ENCODE data around the gene GBP1.

GBP1 gene

DNA sequence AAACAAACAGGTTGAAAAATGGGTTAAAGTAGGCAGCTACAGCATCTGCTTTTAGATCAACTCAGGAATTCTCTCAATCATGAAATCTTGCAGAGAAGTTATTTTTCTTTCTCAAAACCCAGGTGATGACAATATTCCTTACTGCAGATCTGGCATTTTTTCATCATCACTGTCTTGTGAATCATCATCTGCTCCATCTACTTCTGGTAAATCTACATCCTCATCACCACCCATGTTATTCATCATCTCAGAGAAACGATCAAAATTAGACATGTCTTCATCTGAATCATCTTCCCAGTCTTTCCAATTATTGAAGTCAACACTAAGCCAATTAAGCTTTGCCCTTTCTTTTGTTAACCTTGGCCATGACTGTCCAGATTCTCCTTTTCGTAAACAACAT lies 39.1 kb upstream of the GBP1 start:
- no peak for DNase-seq (ENCODE audit: low spot score)
- Histone ChIP-seq H3K36me3 (ENCODE audit: low read depth) (no peaks in the 10 kb centered on the region), H3K4me1 (ENCODE audit: insufficient read depth, poor library complexity, severe bottlenecking) (no peaks in the 10 kb centered on the region), H3K9me3 (ENCODE audit: severe bottlenecking) (peaks cover 2% of the 10 kb centered on the region), H3K27me3 (ENCODE audit: insufficient read depth, poor library complexity, severe bottlenecking) (peaks cover 4% of the 10 kb centered on the region), H3K4me3 (ENCODE audit: severe bottlenecking) (no peak overlapping the region), H3K27ac (ENCODE audit: poor library complexity, severe bottlenecking) (no peak overlapping the region)
- no peak for TF ChIP-seq CTCF (IDR thresholded peaks at IDR 0.05; ENCODE audit: poor library complexity, severe bottlenecking)
- ATAC-seq (ENCODE audit: low read depth) = no peak

- TF ChIP-seq CTCF (IDR thresholded peaks at IDR 0.05; ENCODE audit: poor library complexity, severe bottlenecking) = no peak
- Histone ChIP-seq H3K9me3 (ENCODE audit: severe bottlenecking) (peaks cover 2% of the 10 kb centered on the region), H3K27me3 (ENCODE audit: insufficient read depth, poor library complexity, severe bottlenecking) (peaks cover 4% of the 10 kb centered on the region), H3K36me3 (ENCODE audit: low read depth) (no peaks in the 10 kb centered on the region), H3K4me3 (ENCODE audit: severe bottlenecking) (no peak overlapping the region), H3K4me1 (ENCODE audit: insufficient read depth, poor library complexity, severe bottlenecking) (no peaks in the 10 kb centered on the region), H3K27ac (ENCODE audit: poor library complexity, severe bottlenecking) (no peak overlapping the region)
- ATAC-seq (ENCODE audit: low read depth) = no peak
- DNase-seq (ENCODE audit: low spot score) = no peak
Measured at GRCh38 chr1:89102021-89102420, 37.0 kb upstream of the GBP1 start.

- ATAC-seq (ENCODE audit: low read depth) (no peak), DNase-seq (ENCODE audit: low spot score) (no peak)
- Histone ChIP-seq H3K4me1 (ENCODE audit: insufficient read depth, poor library complexity, severe bottlenecking) (no peaks in the 10 kb centered on the region), H3K27me3 (ENCODE audit: insufficient read depth, poor library complexity, severe bottlenecking) (no peaks in the 10 kb centered on the region), H3K9me3 (ENCODE audit: severe bottlenecking) (peaks cover 5% of the 10 kb centered on the region), H3K36me3 (ENCODE audit: low read depth) (no peaks in the 10 kb centered on the region), H3K4me3 (ENCODE audit: severe bottlenecking) (no peak overlapping the region), H3K27ac (ENCODE audit: poor library complexity, severe bottlenecking) (no peak overlapping the region)
- no peak for TF ChIP-seq CTCF (IDR thresholded peaks at IDR 0.05; ENCODE audit: poor library complexity, severe bottlenecking)
Measured at GRCh38 chr1:89100412-89100811, 35.4 kb upstream of the GBP1 start.

GRCh38 chr1:89098857-89099256 lies 33.8 kb upstream of the GBP1 start:
- H3K4me1 ChIP-seq (ENCODE audit: insufficient read depth, poor library complexity, severe bottlenecking) = no peaks in the 10 kb centered on the region
- no peaks in the 10 kb centered on the region for H3K27me3 ChIP-seq (ENCODE audit: insufficient read depth, poor library complexity, severe bottlenecking)
- no peak overlapping the region for H3K4me3 ChIP-seq (ENCODE audit: severe bottlenecking)
- H3K36me3 ChIP-seq (ENCODE audit: low read depth) = no peaks in the 10 kb centered on the region
- H3K27ac ChIP-seq (ENCODE audit: poor library complexity, severe bottlenecking) = no peak overlapping the region
- H3K9me3 ChIP-seq (ENCODE audit: severe bottlenecking) = peaks cover 5% of the 10 kb centered on the region
- DNase-seq (ENCODE audit: low spot score) (no peak), ATAC-seq (ENCODE audit: low read depth) (no peak)
- TF ChIP-seq CTCF (IDR thresholded peaks at IDR 0.05; ENCODE audit: poor library complexity, severe bottlenecking) = no peak

DNA sequence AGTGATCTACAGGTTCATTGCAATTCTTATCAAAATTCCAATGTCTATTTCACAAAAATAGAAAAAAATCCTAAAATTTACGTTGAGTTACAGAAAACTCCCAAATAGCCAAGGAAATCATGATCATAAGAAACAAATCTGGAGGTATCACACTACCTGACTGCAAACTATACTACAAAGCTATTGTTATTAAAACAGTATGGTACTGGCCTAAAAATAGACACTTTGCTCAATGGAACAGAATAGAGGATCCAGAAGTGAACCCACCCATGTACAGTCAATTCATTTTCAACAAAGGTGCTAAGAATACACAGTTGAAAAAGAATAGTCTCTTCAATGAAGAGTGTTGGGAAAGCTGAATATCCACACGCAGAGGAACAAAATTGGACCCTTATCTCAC lies 30.7 kb upstream of the GBP1 start:
- Histone ChIP-seq H3K27ac (ENCODE audit: poor library complexity, severe bottlenecking) (no peak overlapping the region), H3K9me3 (ENCODE audit: severe bottlenecking) (peaks cover 3% of the 10 kb centered on the region), H3K4me1 (ENCODE audit: insufficient read depth, poor library complexity, severe bottlenecking) (no peaks in the 10 kb centered on the region), H3K27me3 (ENCODE audit: insufficient read depth, poor library complexity, severe bottlenecking) (peaks cover 3% of the 10 kb centered on the region), H3K4me3 (ENCODE audit: severe bottlenecking) (no peak overlapping the region), H3K36me3 (ENCODE audit: low read depth) (no peaks in the 10 kb centered on the region)
- ATAC-seq (ENCODE audit: low read depth) (no peak), DNase-seq (ENCODE audit: low spot score) (no peak)
- no peak for TF ChIP-seq CTCF (IDR thresholded peaks at IDR 0.05; ENCODE audit: poor library complexity, severe bottlenecking)

All from RWPE2 (cell line).